ENCODE results near the gene MMP24OS.

MMP24OS gene

GRCh38 chr20:35291654-35292503 lies 14.0 kb upstream of the MMP24OS start, which contains the start of gene FAM83C:
TSS of gene FAM83C (minus strand) at chr20:35292425. CDS start at chr20:35292304, 121 bp downstream.
- DNase-seq (ENCODE audit: low spot score) = no peak

DNA sequence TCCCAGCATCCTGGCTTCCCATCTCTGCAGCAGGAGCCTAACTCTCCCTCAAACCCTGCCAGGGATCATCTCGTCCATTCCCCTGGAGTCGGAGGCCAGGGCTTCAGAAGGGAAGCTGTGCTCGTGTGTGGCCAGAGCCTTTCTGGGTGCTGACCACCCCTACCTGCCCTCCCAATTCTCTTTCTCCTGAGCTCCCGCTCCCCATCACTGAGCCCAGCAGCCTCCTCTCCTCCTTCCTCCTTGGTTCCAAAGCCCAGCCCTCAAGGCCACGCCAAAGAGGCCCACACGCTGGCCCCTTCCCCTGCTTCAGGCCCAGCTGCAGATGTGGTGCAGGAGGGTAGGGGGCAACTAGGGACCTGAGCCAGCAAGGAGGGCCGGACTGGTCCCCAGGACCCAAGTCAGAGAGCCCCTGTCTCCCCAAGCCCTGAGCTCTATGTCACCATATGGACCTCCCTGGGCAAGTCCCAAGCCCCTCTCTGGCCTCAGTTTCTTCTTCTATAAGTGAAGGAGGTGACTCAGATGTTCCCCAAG lies 13.0 kb upstream of the MMP24OS start:
- DNase-seq (ENCODE audit: low spot score) = no peak

DNA sequence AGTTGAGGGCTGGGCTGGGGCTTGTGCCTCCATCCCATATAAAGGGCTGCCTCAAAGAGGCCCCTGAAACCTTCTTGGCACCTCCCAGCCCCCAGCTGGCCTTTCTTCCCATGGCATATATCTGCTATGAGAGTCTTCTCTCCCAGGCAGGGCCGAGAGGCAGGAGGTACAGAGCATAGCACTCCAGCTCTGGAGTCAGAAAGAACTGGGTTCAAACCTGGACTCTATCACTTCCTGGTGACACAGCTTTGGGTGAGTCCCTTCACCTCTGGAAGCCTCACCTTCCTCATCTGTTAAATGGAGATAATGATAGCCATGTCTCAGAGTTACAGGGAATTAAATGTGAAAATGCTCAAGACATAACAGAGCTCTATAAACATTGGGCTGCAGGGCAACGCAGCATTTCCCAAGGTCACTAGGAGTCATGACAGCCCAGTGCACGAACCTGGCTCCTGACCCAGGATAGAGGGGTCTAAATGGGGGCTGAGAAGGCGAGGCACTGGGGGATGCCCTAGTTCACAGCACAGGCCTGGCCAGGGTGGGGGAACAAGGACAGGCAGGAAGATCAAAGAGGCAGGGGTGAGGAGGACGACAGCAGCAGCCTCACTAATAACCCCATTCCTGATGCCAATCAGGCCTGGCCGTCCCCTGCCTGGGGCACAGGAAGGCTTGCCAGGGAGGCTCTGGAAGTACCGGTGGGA lies 12.4 kb upstream of the MMP24OS start:
- DNase-seq (ENCODE audit: low spot score) = no peak

- DNase-seq (ENCODE audit: low spot score) = no peak
Observed at GRCh38 chr20:35288325-35289060, 10.6 kb upstream of the MMP24OS start.

GRCh38 chr20:35287509-35288324 lies 9.8 kb upstream of the MMP24OS start:
- no peak for DNase-seq (ENCODE audit: low spot score)

DNA sequence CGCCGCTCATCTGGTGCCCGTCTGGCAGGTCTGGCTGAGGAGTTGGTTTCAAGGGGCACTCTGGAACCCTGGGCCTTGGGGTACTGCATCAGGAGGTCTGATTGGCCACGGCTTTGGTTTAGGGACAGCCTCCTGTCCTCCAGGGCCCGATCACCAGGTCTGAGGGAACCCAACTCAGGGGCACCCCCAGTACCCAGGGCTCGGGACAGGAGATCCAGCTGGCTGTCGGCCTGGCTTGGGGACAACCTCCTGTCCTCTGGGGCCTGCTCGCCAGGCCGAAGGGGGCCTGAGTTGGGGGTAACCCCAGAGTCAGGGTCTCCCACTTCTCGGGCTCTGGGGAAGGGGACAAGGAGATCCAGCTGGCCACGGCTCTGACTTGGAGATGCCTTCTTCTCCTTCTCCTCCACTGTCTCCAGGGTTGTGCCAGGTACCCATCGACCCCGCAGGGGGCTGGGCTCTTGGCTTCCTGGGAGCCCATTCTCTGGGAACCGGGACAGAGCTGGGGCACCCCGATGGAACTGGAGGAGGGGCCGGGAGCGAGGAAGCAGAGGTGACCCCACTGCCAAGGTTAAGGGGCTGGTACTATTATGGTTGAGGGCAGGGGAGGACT lies 9.1 kb upstream of the MMP24OS start:
- DNase-seq (ENCODE audit: low spot score) = no peak

GRCh38 chr20:35286077-35286898 lies 8.4 kb upstream of the MMP24OS start:
- no peak for DNase-seq (ENCODE audit: low spot score)

DNA sequence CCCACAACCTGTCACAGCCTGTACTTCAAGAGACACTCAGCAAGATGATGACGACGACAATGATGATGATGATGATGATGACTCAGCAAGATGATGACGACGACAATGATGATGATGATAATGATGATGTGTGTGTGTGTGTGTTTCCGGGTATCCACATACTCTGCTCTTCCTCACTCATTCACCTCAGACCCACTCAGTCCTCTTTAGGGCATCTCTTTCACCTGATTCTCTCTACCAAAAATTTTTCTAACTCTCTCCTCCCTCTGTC lies 7.8 kb upstream of the MMP24OS start:
- DNase-seq (ENCODE audit: low spot score) = no peak

DNA sequence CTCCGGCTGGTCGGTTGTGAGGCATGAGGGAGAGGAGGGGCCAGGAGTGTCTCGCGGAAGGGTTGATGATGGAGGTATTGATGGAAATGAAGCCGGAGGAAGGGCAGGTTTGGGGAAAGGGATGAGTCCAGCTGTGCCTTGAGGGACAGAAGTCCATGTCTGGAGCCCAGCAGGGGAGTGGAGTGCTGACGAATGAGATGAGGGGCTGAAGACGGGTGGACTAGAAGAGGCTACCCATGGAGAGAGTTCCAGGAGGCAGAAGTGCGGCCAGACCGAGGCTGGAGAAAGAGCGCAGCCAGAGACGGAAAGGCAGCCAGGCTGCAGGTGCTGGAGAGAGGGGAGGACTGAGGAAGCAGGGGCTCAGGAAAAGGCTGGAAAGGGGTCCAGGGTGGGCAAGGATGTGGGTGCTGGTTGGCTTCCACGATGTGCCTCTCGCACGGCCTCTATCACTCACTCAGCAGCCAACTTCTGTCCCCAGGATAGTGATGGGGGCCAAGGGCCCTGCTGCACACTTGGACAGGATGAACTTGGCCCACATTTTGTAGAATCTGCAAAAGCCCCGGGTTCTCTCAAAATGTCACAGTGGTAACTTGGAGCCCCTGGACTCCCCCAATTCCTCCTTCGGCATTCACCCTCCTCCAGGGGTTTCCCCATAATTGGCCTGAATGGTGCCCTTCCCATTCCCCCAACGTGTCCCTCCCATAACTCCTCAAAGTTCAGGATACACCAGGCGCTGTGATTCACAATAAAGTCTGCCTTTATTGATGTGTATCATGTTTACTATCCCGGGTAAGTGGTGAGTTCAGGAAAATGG lies 7.3 kb upstream of the MMP24OS start:
- DNase-seq (ENCODE audit: low spot score) = no peak

GRCh38 chr20:35284267-35284991 lies 6.5 kb upstream of the MMP24OS start, which contains the start of gene EIF6:
TSS of gene EIF6 (minus strand) at chr20:35284772. CDS start at chr20:35284487, 285 bp downstream.
- DNase-seq (ENCODE audit: low spot score) = peak; percentile 64

- DNase-seq (ENCODE audit: low spot score) = peak; percentile 23
Observed at GRCh38 chr20:35283441-35284266, 5.7 kb upstream of the MMP24OS start.

GRCh38 chr20:35281506-35282101 lies 3.7 kb upstream of the MMP24OS start:
- no peak for DNase-seq (ENCODE audit: low spot score)

DNA sequence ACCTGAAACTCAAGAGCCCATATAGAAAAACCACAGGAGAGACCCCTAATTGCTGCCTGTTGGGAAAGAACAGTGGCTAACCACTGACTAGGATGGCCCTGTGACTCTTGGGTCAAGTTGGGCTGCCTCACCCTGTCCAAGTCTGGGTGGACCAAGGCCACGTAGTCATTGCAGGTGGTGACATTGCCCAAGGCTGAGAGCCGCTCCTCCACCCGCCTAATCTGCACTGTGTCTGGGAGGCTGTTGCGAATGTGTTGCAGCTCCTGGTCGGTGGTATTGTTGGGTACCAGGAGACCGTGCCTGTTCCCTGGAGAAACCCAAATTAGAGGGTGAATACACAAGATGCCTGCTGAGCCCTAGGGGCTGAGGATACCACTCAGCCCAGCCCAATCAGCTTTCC lies 2.6 kb upstream of the MMP24OS start:
- no peak for DNase-seq (ENCODE audit: low spot score)

DNA sequence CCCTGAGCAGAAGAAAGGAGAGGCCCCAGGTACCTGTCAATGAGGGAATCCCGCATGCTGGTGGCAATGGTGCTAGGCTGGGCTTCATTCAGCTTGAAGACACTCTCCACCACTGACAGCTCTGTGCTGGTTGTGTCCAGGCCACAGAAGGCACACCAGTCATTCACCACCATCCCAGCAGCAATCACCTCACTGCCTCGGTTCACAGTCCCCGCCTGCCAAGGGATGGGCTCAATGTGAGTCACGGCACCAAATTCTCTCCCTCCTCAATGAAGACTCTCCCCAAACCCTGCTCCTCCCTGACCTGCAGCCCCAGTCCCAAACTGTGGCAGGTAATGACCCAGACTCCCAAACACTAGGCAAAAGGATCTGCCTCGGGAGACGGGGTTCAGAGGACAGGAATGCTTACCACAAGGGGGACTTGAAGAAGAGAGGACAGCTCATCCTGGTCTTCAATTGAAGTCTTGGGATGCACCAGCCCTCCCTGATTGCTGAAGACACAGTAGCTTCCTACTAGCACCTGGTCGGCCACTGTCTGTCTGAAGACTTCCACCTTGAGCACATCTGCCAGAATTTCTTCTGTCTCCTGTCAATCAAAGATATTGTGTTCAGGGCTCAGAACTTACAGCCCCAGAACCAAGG lies 1.7 kb upstream of the MMP24OS start:
- DNase-seq (ENCODE audit: low spot score) = no peak

DNA sequence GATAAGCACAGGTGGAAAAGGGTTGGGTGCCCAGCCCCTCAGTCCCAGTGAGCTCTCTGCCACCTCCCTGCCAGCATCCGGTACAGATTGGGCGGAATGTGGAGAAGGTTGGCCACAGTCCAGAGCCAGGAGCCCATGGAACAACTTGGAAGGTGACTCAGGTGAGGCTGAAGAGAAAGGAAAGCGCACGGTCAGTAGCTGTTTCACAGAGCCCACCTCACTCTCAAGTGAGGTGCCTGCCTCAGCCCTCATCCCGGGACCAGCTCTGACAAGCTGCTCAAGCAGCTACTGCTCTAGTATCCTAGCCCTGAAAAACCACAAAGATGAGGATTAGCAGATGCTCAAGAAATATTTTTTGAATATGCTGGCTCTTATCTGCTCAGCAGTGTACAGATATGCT lies 1.1 kb upstream of the MMP24OS start:
- DNase-seq (ENCODE audit: low spot score) = no peak

DNA sequence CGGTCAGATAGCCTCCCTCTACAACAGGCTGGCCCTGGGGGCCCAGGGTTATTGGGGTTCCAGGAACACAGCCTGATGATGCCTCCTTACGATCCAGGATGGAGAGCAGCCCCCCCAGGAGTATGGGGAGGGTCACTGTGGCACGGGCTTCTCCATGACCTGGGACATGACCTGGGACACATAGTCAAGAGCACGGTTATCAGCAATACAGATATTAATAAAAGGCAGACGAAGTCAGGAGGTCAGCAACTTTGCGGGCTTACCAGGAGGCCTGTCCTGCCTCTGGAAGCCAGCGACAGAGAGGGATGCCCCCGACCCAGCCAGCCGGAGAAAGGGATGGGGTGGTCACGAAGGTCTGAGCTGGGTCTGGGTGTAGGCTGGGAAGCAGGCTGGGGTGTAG lies 795 bp downstream of the MMP24OS start:
- no peak for DNase-seq (ENCODE audit: low spot score)

DNA sequence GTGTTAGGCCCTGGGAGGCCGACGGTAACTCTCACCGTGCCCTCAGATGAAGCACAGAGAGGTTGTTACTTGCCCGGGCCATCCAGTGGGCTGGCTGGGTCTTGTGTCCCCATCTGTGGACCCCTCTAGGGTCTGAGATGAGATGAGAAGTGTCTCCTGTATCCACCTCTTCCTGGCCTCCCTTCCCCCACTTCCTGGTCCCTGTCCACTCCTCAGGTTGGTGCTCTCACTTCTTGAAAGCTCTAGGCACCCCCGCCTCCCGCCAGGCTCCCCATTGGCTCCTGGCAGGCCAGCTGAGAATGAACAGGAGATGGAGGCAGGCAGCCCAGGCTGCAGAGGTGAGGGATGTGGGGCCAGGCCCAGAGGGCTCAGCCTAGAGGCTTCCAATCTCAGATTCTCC lies 1.5 kb downstream of the MMP24OS start:
- no peak for DNase-seq (ENCODE audit: low spot score)
